Superior temporal gyrus (tissue), 1 donor: ENCODE data around the gene GP2.

Source experiments
- DNase-seq: peaks from one replicate; pipeline ENCODE4 v3.0.0-alpha.2; 2016; ENCODE audit errors: extremely low spot score

The GP2 gene

GRCh38 chr16:20327444-20328041, at the start of gene GP2:
TSS of gene GP2 (minus strand) at chr16:20327513. CDS start at chr16:20326431, 1,082 bp downstream.
- DNase-seq = no peak

DNA sequence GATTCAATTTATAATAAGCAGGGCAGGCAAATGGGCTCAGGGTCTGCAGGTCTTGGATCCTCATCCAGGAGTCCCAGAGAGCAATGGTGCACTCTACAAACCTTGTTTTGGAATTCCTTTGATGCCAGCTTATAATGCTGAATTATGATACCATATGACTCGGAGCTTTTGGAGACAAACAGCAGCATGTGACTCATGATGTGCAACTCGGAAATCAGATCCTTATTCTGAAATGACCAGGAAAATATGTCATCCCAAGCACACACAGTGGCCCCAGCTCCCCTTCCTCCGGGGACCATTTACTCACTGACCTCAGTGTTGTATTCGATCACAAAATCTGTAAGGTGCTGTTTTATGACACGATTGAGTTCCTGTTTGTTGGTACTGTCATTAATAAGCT, 45.4 kb upstream of the GP2 start:
- DNase-seq = no peak

DNA sequence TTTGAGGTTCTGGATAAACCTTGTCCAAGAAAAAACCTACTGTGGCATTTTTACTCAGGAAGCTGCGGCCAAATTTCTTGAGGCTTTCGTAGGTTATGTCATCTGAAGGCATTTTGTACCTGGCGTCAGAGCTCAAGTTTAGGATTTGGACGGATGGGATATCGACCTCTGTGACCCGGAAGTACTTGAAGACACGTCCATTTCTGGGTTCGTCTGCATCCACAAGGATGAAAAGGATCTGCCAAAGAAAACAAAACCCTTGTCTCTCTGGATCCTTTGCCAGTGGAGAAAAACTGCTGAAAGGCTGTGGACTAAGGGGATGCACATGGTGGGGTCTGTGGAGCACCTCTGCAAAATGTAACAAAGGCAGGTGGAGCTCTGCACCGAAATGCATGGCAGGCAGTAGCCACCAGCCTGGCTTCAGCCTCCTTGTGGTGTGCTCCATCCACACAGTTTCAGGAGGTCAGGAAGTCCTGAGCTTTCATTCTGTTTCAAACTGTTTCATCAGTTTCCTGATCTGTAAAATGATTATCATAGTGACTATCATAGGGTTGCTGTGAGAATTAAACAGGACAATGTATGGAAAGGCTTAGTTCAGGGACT, 42.2 kb upstream of the GP2 start:
- DNase-seq = no peak

GRCh38 chr16:20364051-20364450, 36.7 kb upstream of the GP2 start:
- no peak for DNase-seq

DNA sequence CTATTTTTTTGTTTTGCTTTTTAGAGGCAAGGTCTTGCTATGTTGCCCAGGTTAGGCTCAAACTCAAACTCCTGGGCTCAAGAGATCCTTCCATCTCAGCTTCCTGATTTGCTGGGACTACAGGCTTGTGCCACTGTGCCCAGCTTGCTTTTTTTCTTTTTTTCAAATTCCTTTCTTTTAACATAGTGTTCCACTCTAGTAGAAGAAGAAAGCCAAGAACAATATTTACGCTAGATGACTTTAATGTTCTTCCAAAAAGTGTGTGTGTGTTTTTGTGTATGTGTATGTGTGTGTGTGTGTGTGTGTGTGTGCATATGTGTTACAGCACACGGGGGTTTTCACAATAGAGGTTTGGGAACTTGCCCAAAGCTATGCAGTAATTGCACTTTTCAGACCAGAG, 35.9 kb upstream of the GP2 start:
- DNase-seq = no peak

DNA sequence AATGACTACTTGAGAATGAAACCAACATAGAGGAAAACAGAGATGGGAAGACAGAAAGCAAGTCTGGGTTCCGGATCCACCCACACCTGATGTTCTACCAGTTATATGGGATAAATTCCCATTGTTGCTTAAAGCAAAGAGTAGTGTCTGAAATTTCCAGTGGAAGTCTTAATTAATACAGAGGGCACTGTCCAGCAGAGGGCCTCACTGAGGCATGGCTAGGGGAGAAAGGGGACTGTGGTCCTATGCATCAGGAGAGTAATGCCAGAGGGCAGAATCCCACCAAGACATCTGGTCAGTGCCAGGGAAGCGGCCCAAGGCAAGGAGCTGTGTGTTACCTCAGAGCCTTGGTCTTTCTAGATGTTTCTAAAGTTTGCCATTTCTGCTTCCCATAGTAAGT, 32.7 kb upstream of the GP2 start:
- no peak for DNase-seq

DNA sequence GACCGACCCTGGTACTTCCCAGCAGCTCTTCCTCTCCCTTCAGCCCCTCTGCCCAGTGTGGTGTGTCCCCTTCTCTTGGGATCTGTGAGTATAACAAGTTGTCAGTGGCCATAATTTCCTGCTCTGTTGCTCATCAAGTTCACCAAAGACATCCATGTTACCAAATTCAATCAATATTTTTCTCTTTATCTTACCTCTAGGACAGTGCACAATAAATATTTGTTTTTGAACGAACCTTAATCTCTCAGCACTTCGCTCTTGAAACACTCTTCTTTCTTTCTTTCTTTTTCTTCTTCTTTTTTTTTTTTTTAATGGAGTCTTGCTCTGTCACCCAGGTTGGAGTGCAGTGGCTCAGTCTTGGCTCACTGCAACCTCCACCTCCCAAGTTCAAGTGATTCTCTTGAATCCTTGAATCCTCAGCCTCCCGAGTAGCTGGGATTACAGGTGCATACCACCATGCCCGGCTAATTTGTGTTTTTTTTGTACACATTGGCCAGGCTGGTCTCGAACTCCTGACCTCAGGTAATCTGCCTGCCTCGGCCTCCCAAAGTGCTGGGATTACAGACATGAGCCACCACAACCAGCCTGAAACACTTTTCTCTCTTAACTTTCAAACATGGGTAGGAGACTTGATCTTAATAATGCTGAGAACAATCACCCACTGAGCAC, 27.9 kb upstream of the GP2 start:
- no peak for DNase-seq

- DNase-seq = no peak
These were observed 26.1 kb upstream of the GP2 start for GRCh38 chr16:20353379-20353778.

GRCh38 chr16:20352615-20353014, 25.3 kb upstream of the GP2 start, which contains the start of gene UMOD:
TSS of gene UMOD (minus strand) at chr16:20352715. CDS start at chr16:20350737, 1,978 bp downstream.
- no peak for DNase-seq

GRCh38 chr16:20349615-20350014, 22.3 kb upstream of the GP2 start:
- no peak for DNase-seq

GRCh38 chr16:20348365-20349185, 21.3 kb upstream of the GP2 start:
- DNase-seq = no peak

GRCh38 chr16:20347666-20348364, 20.5 kb upstream of the GP2 start:
- no peak for DNase-seq

- no peak for DNase-seq
These were observed 17.3 kb upstream of the GP2 start for GRCh38 chr16:20344611-20345010.

DNA sequence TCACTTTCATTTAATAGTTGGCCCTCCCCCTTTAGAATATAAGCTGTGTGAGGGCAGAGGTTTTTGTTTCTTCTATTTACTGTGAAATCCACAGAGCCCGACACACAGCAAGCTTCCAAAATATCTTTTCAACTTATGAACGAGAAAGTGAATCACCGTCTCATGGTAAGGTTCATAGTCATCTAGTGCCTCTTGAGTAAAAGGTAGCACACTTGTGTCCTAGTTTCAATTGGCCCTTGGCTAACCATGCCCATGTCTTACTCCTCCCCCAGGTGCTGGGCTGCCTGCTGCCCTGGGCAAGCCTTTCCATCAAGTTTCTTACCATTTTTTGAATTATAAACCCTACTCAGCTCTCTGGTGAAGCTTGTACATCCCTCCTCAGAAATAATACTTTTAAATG, 12.4 kb upstream of the GP2 start:
- no peak for DNase-seq

DNA sequence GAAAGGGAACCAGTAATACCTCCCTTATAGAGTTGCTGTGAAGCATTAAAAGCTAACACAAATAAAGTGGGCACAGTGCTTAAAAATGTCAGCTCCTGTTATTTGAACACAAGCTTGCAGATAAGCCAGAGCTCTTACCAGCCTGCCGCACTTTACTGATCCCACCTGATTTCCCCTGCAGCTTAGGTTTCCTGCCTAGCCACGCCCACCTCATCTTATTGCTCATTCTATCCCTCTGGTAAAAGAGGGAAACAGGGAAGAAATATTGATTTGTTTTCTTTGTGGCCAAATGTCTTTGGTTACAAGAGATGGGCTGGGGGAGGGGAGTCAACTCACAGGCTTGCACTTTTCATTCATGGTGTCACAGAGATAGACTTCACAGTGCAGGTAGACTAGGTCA, 9.6 kb upstream of the GP2 start:
- DNase-seq = no peak

DNA sequence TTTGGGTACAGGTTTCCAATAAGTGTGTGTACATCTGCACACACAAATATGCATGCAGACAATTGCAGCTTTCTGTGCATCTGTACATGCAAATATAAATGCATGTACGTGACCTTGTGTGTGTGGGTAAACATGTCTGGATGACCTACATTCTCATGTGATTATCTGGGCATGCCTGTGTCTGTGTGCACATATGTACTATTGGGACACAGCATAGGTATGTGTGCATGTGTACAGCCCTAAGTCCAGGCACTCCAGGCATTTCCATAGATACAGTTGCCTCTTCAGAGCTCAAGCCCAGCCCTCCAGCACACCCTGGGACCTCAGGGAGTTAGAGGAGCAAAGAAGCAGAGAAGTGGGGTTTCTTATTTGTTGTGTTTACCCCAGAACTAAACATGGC, 7.1 kb upstream of the GP2 start:
- DNase-seq = no peak

- no peak for DNase-seq
These were observed 5.8 kb upstream of the GP2 start for GRCh38 chr16:20333120-20333519.

- no peak for DNase-seq
These were observed 5.1 kb upstream of the GP2 start for GRCh38 chr16:20332411-20332810.

DNA sequence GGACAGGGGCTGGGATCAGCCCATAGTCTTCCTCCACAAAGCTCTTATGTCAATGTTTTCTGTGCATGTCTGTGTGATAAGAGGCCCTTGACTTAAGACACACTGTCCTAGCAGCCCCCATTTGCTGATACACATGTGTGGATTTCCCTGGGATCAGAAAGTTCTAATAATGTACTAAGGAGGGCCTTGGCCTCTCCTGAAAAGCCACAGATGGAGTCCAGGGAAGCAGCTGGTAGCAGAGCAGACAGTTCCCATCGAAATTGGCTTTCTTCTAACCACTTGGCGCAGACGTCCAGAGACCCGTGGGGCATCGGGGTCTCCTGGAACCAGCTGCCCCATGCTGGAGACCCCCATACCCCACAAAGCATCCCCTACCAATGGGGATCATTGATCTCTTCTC, 4.3 kb upstream of the GP2 start:
- DNase-seq = no peak

GRCh38 chr16:20329392-20330138, 2.3 kb upstream of the GP2 start:
- no peak for DNase-seq

DNA sequence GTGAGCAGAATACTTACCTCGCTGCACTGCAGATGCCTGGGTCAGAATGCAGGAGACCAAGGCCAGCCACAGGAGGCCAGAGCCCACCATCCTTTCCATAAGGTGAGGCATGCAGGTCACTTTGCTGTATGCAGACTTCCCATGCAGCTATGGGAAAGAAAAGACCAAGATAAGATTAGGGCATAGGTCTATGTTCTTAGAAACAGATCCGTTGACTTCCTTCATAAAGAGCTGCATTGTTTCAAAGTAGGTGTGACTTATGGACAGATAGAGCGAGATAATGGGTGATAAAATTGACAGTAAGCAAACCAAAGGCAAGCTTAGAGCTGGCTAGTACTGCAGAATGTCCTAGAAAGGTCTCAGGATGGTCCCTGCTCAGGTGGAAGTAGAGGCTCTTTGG, 992 bp downstream of the GP2 start:
- no peak for DNase-seq
